Activated T-cell treated with anti-CD3 and anti-CD28 coated beads, Interleukin-2, amount 50 U/mL, for 4 hours (primary cell): ENCODE results near the gene SEC11C. TPM values are rescaled to one million over a fixed set of nuclear protein-coding genes. Genes with fewer than 3 reads are reported as not detected.

Experiments used
- ATAC-seq, 2 donors: fragments of 200-7000 bp; cut with Tn5 transposase; one replicate each; pipeline ENCODE4 v1.10.0; 2021
- DNase-seq: peaks from one replicate; pipeline ENCODE4 v3.0.0-alpha.2; 2020
- H3K27me3 Mint-ChIP-seq: one replicate; pipeline ENCODE4 v1.8.0; 2021; ENCODE audit warnings: low read depth, mixed read lengths
- H3K36me3 Mint-ChIP-seq: one replicate; pipeline ENCODE4 v1.8.0; 2022; ENCODE audit warnings: mixed read lengths; ENCODE audit not compliant: insufficient read depth
- H3K4me1 Mint-ChIP-seq: one replicate; pipeline ENCODE4 v1.8.0; 2021; ENCODE audit warnings: low read depth, mixed read lengths
- H3K4me3 Mint-ChIP-seq: one replicate; pipeline ENCODE4 v1.8.0; 2021; ENCODE audit warnings: mild to moderate bottlenecking, moderate library complexity, mixed read lengths
- H3K9me3 Mint-ChIP-seq: one replicate; pipeline ENCODE4 v1.8.0; 2021; ENCODE audit warnings: mixed read lengths
- total RNA-seq, 3 donors: library from RNA; stranded (reverse); gene quantifications; one replicate each; pipeline ENCODE4 v1.2.1, GENCODE V29; 2021

SEC11C gene
- total RNA-seq = 100 to 1,000 TPM; 126 to 152 (median 134) TPM

- H3K4me3 Mint-ChIP-seq = peak within 1 kb of the TSS; percentile 95
- peak; percentile 91 for ATAC-seq
- no peaks in the 10 kb centered on the region for H3K9me3 Mint-ChIP-seq
- H3K36me3 Mint-ChIP-seq = peaks cover 2% of the 10 kb centered on the region
- peaks cover 38% of the 10 kb centered on the region for H3K4me1 Mint-ChIP-seq
- DNase-seq = peak; percentile 92
- H3K27me3 Mint-ChIP-seq = peaks cover 7% of the 10 kb centered on the region
Observed at GRCh38 chr18:59139615-59140301, at the start of gene SEC11C. Gene SEC11C, plus strand, starts transcription at chr18:59139884. Its CDS starts 65 bp downstream, at chr18:59139949.

- no peak for ATAC-seq
- peaks cover 7% of the 10 kb centered on the region for H3K4me1 Mint-ChIP-seq
- H3K27me3 Mint-ChIP-seq = peaks cover 6% of the 10 kb centered on the region
- H3K9me3 Mint-ChIP-seq = no peaks in the 10 kb centered on the region
- H3K36me3 Mint-ChIP-seq = no peaks in the 10 kb centered on the region
- H3K4me3 Mint-ChIP-seq = no peak overlapping the region
- no peak for DNase-seq
Observed at GRCh38 chr18:59090966-59091603, 48.6 kb upstream of the SEC11C start.

- H3K36me3 Mint-ChIP-seq = no peaks in the 10 kb centered on the region
- DNase-seq = no peak
- H3K4me1 Mint-ChIP-seq = no peaks in the 10 kb centered on the region
- H3K9me3 Mint-ChIP-seq = no peaks in the 10 kb centered on the region
- no peak for ATAC-seq
- H3K4me3 Mint-ChIP-seq = no peak overlapping the region
- peaks cover 13% of the 10 kb centered on the region for H3K27me3 Mint-ChIP-seq
Observed at GRCh38 chr18:59093668-59094067, 46.0 kb upstream of the SEC11C start.

- Mint-ChIP-seq H3K4me1 (no peaks in the 10 kb centered on the region), H3K36me3 (no peaks in the 10 kb centered on the region), H3K4me3 (no peak overlapping the region), H3K9me3 (no peaks in the 10 kb centered on the region), H3K27me3 (peaks cover 13% of the 10 kb centered on the region)
- DNase-seq = no peak
- ATAC-seq = no peak
Observed at GRCh38 chr18:59094569-59094968, 45.1 kb upstream of the SEC11C start.

- no peak for DNase-seq
- no peaks in the 10 kb centered on the region for H3K9me3 Mint-ChIP-seq
- H3K4me3 Mint-ChIP-seq = no peak overlapping the region
- peaks cover 21% of the 10 kb centered on the region for H3K27me3 Mint-ChIP-seq
- H3K4me1 Mint-ChIP-seq = no peaks in the 10 kb centered on the region
- no peak for ATAC-seq
- H3K36me3 Mint-ChIP-seq = no peaks in the 10 kb centered on the region
Observed at GRCh38 chr18:59096098-59096789, 43.4 kb upstream of the SEC11C start.

- no peak for ATAC-seq
- Mint-ChIP-seq H3K36me3 (no peaks in the 10 kb centered on the region), H3K4me1 (no peaks in the 10 kb centered on the region), H3K9me3 (no peaks in the 10 kb centered on the region), H3K27me3 (peaks cover 33% of the 10 kb centered on the region), H3K4me3 (no peak overlapping the region)
- no peak for DNase-seq
Observed at GRCh38 chr18:59101830-59102414, 37.8 kb upstream of the SEC11C start.

GRCh38 chr18:59109375-59109774 is 30.3 kb upstream of the SEC11C start:
- Mint-ChIP-seq H3K4me3 (no peak overlapping the region), H3K9me3 (no peaks in the 10 kb centered on the region), H3K27me3 (peaks cover 70% of the 10 kb centered on the region), H3K4me1 (no peaks in the 10 kb centered on the region), H3K36me3 (no peaks in the 10 kb centered on the region)
- DNase-seq (no peak), ATAC-seq (no peak)

GRCh38 chr18:59114160-59114559 is 25.5 kb upstream of the SEC11C start:
- ATAC-seq (no peak), DNase-seq (no peak)
- H3K4me3 Mint-ChIP-seq = no peak overlapping the region
- peaks cover 56% of the 10 kb centered on the region for H3K27me3 Mint-ChIP-seq
- H3K9me3 Mint-ChIP-seq = no peaks in the 10 kb centered on the region
- H3K4me1 Mint-ChIP-seq = no peaks in the 10 kb centered on the region
- no peaks in the 10 kb centered on the region for H3K36me3 Mint-ChIP-seq

- DNase-seq (no peak), ATAC-seq (peak; percentile 89 to 94)
- no peaks in the 10 kb centered on the region for H3K36me3 Mint-ChIP-seq
- H3K9me3 Mint-ChIP-seq = no peaks in the 10 kb centered on the region
- peaks cover 33% of the 10 kb centered on the region for H3K27me3 Mint-ChIP-seq
- peaks cover 2% of the 10 kb centered on the region for H3K4me1 Mint-ChIP-seq
- no peak overlapping the region for H3K4me3 Mint-ChIP-seq
Observed at GRCh38 chr18:59123588-59124369, 15.9 kb upstream of the SEC11C start.

GRCh38 chr18:59124370-59124704 is 15.3 kb upstream of the SEC11C start:
- no peak overlapping the region for H3K4me3 Mint-ChIP-seq
- no peak for DNase-seq
- peaks cover 33% of the 10 kb centered on the region for H3K27me3 Mint-ChIP-seq
- H3K9me3 Mint-ChIP-seq = no peaks in the 10 kb centered on the region
- peaks cover 2% of the 10 kb centered on the region for H3K4me1 Mint-ChIP-seq
- H3K36me3 Mint-ChIP-seq = no peaks in the 10 kb centered on the region
- no peak for ATAC-seq

- Mint-ChIP-seq H3K9me3 (no peaks in the 10 kb centered on the region), H3K4me1 (peaks cover 2% of the 10 kb centered on the region), H3K27me3 (peaks cover 32% of the 10 kb centered on the region), H3K4me3 (no peak overlapping the region), H3K36me3 (no peaks in the 10 kb centered on the region)
- DNase-seq (no peak), ATAC-seq (no peak)
Observed at GRCh38 chr18:59127047-59127446, 12.6 kb upstream of the SEC11C start.

- DNase-seq (no peak), ATAC-seq (no peak)
- peaks cover 3% of the 10 kb centered on the region for H3K36me3 Mint-ChIP-seq
- no peaks in the 10 kb centered on the region for H3K9me3 Mint-ChIP-seq
- H3K4me1 Mint-ChIP-seq = no peaks in the 10 kb centered on the region
- H3K4me3 Mint-ChIP-seq = no peak overlapping the region
- peaks cover 46% of the 10 kb centered on the region for H3K27me3 Mint-ChIP-seq
Observed at GRCh38 chr18:59129951-59130703, 9.6 kb upstream of the SEC11C start.

GRCh38 chr18:59132810-59133465 is 6.7 kb upstream of the SEC11C start:
- peaks cover 40% of the 10 kb centered on the region for H3K27me3 Mint-ChIP-seq
- no peak overlapping the region for H3K4me3 Mint-ChIP-seq
- no peak for DNase-seq
- peaks cover 3% of the 10 kb centered on the region for H3K36me3 Mint-ChIP-seq
- no peaks in the 10 kb centered on the region for H3K4me1 Mint-ChIP-seq
- no peak for ATAC-seq
- H3K9me3 Mint-ChIP-seq = no peaks in the 10 kb centered on the region
